Lower leg skin (tissue), 4 donors: ENCODE data around the gene TRPM2. TPM values are rescaled to one million over a fixed set of nuclear protein-coding genes. Genes with fewer than 3 reads are reported as not detected.

ENCODE experiments used
- DNase-seq, 2 donors: peaks; one replicate each; pipeline ENCODE4 v3.0.0-alpha.2; 2019; ENCODE audit warnings: low spot score in 2 of 2
- H3K4me3 ChIP-seq: fragments of 200-600 bp; sonication (generic); 2 replicates; pipeline ENCODE4 v1.5.1; 2017; ENCODE audit warnings: mild to moderate bottlenecking, low read depth; ENCODE audit not compliant: poor library complexity, severe bottlenecking
- CTCF ChIP-seq, 3 donors: fragments of 450-650 bp; IDR thresholded peaks; one replicate each; pipeline ENCODE4 v1.5.1; 2016; ENCODE audit warnings: antibody characterized with exemption in 3 of 3, mild to moderate bottlenecking in 3 of 3, moderate library complexity in 2 of 3
- POLR2A ChIP-seq, 2 donors: fragments of 450-650 bp; IDR thresholded peaks; one replicate each; pipeline ENCODE4 v1.6.1; 2016 to 2017; ENCODE audit warnings: antibody characterized with exemption in 2 of 2, mild to moderate bottlenecking in 1 of 2, moderate library complexity in 1 of 2
- WGBS, 2 donors: methylation state at CpG; one replicate each; pipeline ENCODE4 v1.1.5; 2018; 5-methylcytosine and 5-hydroxymethylcytosine counted together
- intact Hi-C: fragments of 100-400 bp; cut with DNase I; formaldehyde crosslinking; loops from one replicate; pipeline ENCODE4 v1.15.0; 2023; ENCODE audit warnings: low total_unique reads
- total RNA-seq, 4 donors: library from RNA; depleted of rRNA; stranded (reverse); fragments of >200 nt; gene quantifications; one replicate each; pipeline ENCODE4 v1.1.0, GENCODE V29; 2016

The TRPM2 gene
- total RNA-seq, 4 donors from 2014 or later = 1.9 to 9.4 (median 2.2) TPM

GRCh38 chr21:44473915-44474555 lies 120.6 kb downstream of the TRPM2 start:
- 87 to 89% methylated on average over 19 of the region's 19 CpGs for WGBS, 2 donors
- TF ChIP-seq CTCF (IDR thresholded peaks at IDR 0.05) (no peak), POLR2A (IDR thresholded peaks at IDR 0.05) (no peak)
- DNase-seq = no peak
- no peak overlapping the region for H3K4me3 ChIP-seq
- intact Hi-C loops = no loop called here

GRCh38 chr21:44475266-44475845 lies 121.9 kb downstream of the TRPM2 start:
- WGBS, 2 donors = 88 to 91% methylated on average over 17 of the region's 17 CpGs
- DNase-seq = no peak
- TF ChIP-seq CTCF (IDR thresholded peaks at IDR 0.05) = no peak
- no peak for TF ChIP-seq POLR2A (IDR thresholded peaks at IDR 0.05)
- no peak overlapping the region for H3K4me3 ChIP-seq
- intact Hi-C loops = no loop called here

GRCh38 chr21:44477131-44477530 lies 123.7 kb downstream of the TRPM2 start:
- 75 to 85% methylated on average over 6 to 8 of the region's 8 CpGs for WGBS, 2 donors
- intact Hi-C loops = no loop called here

GRCh38 chr21:44477712-44478111 lies 124.3 kb downstream of the TRPM2 start:
- H3K4me3 ChIP-seq = no peak overlapping the region
- no peak for DNase-seq
- TF ChIP-seq CTCF (IDR thresholded peaks at IDR 0.05) (no peak), POLR2A (IDR thresholded peaks at IDR 0.05) (no peak)
- intact Hi-C loops = no loop called here
- 63 to 80% methylated on average over 6 to 7 of the region's 7 CpGs for WGBS, 2 donors

More at GRCh38 chr21:44477131-44477530, 123.7 kb downstream of the TRPM2 start:
- DNase-seq = no peak
- no peak for TF ChIP-seq POLR2A (IDR thresholded peaks at IDR 0.05)
- TF ChIP-seq CTCF (IDR thresholded peaks at IDR 0.05) = no peak
- no peak overlapping the region for H3K4me3 ChIP-seq

GRCh38 chr21:44478124-44478800 lies 124.8 kb downstream of the TRPM2 start:
- intact Hi-C loops = no loop called here
- 69 to 73% methylated on average over 15 to 16 of the region's 16 CpGs for WGBS, 2 donors
- no peak for DNase-seq
- H3K4me3 ChIP-seq = no peak overlapping the region
- TF ChIP-seq POLR2A (IDR thresholded peaks at IDR 0.05) (no peak), CTCF (IDR thresholded peaks at IDR 0.05) (no peak)
